DMS114 treated with DMSO at 0.1 percent for 48 hours (cell line): ENCODE results near the gene TBC1D23.
"Not testable (repeated sequence)": the region's sequence is repeated elsewhere in the genome, so short reads cannot be mapped to it uniquely, and the experiment has no call there.

Experiments
- DNase-seq: peaks from one replicate; lab custom pipeline; 2025; ENCODE audit not compliant: unreplicated experiment; lab: John Stamatoyannopoulos, UW

Gene TBC1D23

GRCh38 chr3:100256731-100257151 is 4.1 kb upstream of the TBC1D23 start:
- no peak for DNase-seq

GRCh38 chr3:100257586-100257985 is 3.2 kb upstream of the TBC1D23 start:
- DNase-seq, result no peak

GRCh38 chr3:100260081-100260684 is 609 bp upstream of the TBC1D23 start:
- peak; percentile 57 for DNase-seq

GRCh38 chr3:100261485-100261903 is 702 bp downstream of the TBC1D23 start:
- no peak for DNase-seq

- DNase-seq, result not testable (repeated sequence)
Measured at GRCh38 chr3:100262925-100263324, 2.1 kb downstream of the TBC1D23 start.

- DNase-seq, result no peak
Measured at GRCh38 chr3:100263583-100263982, 2.8 kb downstream of the TBC1D23 start.

GRCh38 chr3:100264242-100264641 is 3.5 kb downstream of the TBC1D23 start:
- no peak for DNase-seq

GRCh38 chr3:100265016-100265415 is 4.2 kb downstream of the TBC1D23 start:
- no peak for DNase-seq

GRCh38 chr3:100266531-100266930 is 5.7 kb downstream of the TBC1D23 start:
- no peak for DNase-seq

GRCh38 chr3:100268156-100268555 is 7.4 kb downstream of the TBC1D23 start:
- no peak for DNase-seq

GRCh38 chr3:100269001-100269400 is 8.2 kb downstream of the TBC1D23 start:
- DNase-seq, result no peak

GRCh38 chr3:100269410-100270214 is 8.8 kb downstream of the TBC1D23 start:
- DNase-seq, result no peak

- no peak for DNase-seq
Measured at GRCh38 chr3:100270215-100270583, 9.4 kb downstream of the TBC1D23 start.

- DNase-seq, result no peak
Measured at GRCh38 chr3:100271522-100271921, 10.7 kb downstream of the TBC1D23 start.

GRCh38 chr3:100272797-100273611 is 12.2 kb downstream of the TBC1D23 start:
- not testable (repeated sequence) for DNase-seq

- DNase-seq, result no peak
Measured at GRCh38 chr3:100274361-100274760, 13.6 kb downstream of the TBC1D23 start.

GRCh38 chr3:100277255-100277800 is 16.5 kb downstream of the TBC1D23 start:
- DNase-seq, result no peak

GRCh38 chr3:100278910-100279309 is 18.1 kb downstream of the TBC1D23 start:
- no peak for DNase-seq

GRCh38 chr3:100288288-100288894 is 27.6 kb downstream of the TBC1D23 start:
- DNase-seq, result no peak

- DNase-seq, result no peak
Measured at GRCh38 chr3:100289339-100289738, 28.5 kb downstream of the TBC1D23 start.

- no peak for DNase-seq
Measured at GRCh38 chr3:100295089-100295488, 34.3 kb downstream of the TBC1D23 start.
